Uterus (tissue), 4 donors: Measurements from ENCODE around the gene VPS45. TPM values are rescaled to one million over a fixed set of nuclear protein-coding genes. Genes with fewer than 3 reads are reported as not detected.
"Not testable (repeated sequence)": the region's sequence is repeated elsewhere in the genome, so short reads cannot be mapped to it uniquely, and the experiment has no call there.

Experiments used
- DNase-seq, 2 donors: peaks; one replicate each; pipeline ENCODE4 v3.0.0-alpha.2; 2019 to 2020
- H3K27ac ChIP-seq, 2 donors: fragments of 200-600 bp; sonication (generic); 1 replicate in 1 of 2; 2 replicates in 1 of 2; pipeline ENCODE4 v1.5.1; 2016 to 2018
- H3K27me3 ChIP-seq, 2 donors: fragments of 200-600 bp; sonication (generic); one replicate each; pipeline ENCODE4 v1.5.1; 2018 to 2019; ENCODE audit warnings: control low read depth in 1 of 2
- H3K36me3 ChIP-seq, 2 donors: fragments of 200-600 bp; sonication (generic); one replicate each; pipeline ENCODE4 v1.5.1; 2019; ENCODE audit warnings: control low read depth in 1 of 2
- H3K4me1 ChIP-seq, 2 donors: fragments of 200-600 bp; sonication (generic); one replicate each; pipeline ENCODE4 v1.5.1; 2018 to 2019; ENCODE audit warnings: control low read depth in 1 of 2
- H3K4me3 ChIP-seq, 2 donors: fragments of 200-600 bp; sonication (generic); 1 replicate in 1 of 2; 2 replicates in 1 of 2; pipeline ENCODE4 v1.5.1; 2018 to 2019; ENCODE audit warnings: mild to moderate bottlenecking in 1 of 2
- H3K9me3 ChIP-seq, 2 donors: fragments of 200-600 bp; sonication (generic); one replicate each; pipeline ENCODE4 v1.5.1; 2019; ENCODE audit warnings: control low read depth in 1 of 2
- CTCF ChIP-seq, 4 experiments: fragments of 200-600 bp in 2 of 4; fragments of 450-650 bp in 2 of 4; sonication (generic) in 2 of 4; IDR thresholded peaks; one replicate each; pipeline ENCODE4 v1.5.1; 2016 to 2019; ENCODE audit warnings: antibody characterized with exemption in 4 of 4, mild to moderate bottlenecking in 2 of 4, moderate library complexity in 1 of 4
- POLR2A ChIP-seq, 2 donors: fragments of 450-650 bp; IDR thresholded peaks; one replicate each; pipeline ENCODE4 v1.6.1; 2016; ENCODE audit warnings: antibody characterized with exemption in 2 of 2, mild to moderate bottlenecking in 1 of 2, moderate library complexity in 1 of 2
- intact Hi-C: fragments of 100-400 bp; cut with DNase I; formaldehyde crosslinking; loops from one replicate; pipeline ENCODE4 v1.15.1; 2023; ENCODE audit warnings: low total_unique reads
- total RNA-seq, 4 donors: library from RNA; depleted of rRNA in 3 of 4; stranded (reverse); fragments of >200 nt in 3 of 4; gene quantifications; one replicate each; pipeline versions ENCODE4 v1.1.0 to v1.2.4, GENCODE V29; 2014 to 2023
- donor health status: DM: yes; HTN: yes; CAD: no.

VPS45 gene
- total RNA-seq, 4 donors from 2014 or later: 28.4 to 86.3 (median 66.9) TPM

- H3K36me3 ChIP-seq: no peaks in the 10 kb centered on the region
- no peak overlapping the region for H3K4me3 ChIP-seq
- no peaks in the 10 kb centered on the region for H3K27me3 ChIP-seq
- H3K4me1 ChIP-seq: no peaks in the 10 kb centered on the region
- no peaks in the 10 kb centered on the region for H3K9me3 ChIP-seq
- no peak for DNase-seq
- no peak for TF ChIP-seq CTCF (IDR thresholded peaks at IDR 0.05)
- intact Hi-C loops: no loop called here
- no peak overlapping the region for H3K27ac ChIP-seq
Measured at GRCh38 chr1:150180474-150180873, 112.9 kb downstream of the VPS45 start.

GRCh38 chr1:150182247-150182646 is 114.7 kb downstream of the VPS45 start:
- intact Hi-C loops: no loop called here
- no peak for TF ChIP-seq CTCF (IDR thresholded peaks at IDR 0.05)
- no peak for TF ChIP-seq POLR2A (IDR thresholded peaks at IDR 0.05)
- Histone ChIP-seq H3K9me3 (no peaks in the 10 kb centered on the region), H3K4me1 (no peaks in the 10 kb centered on the region), H3K4me3 (no peak overlapping the region), H3K27me3 (no peaks in the 10 kb centered on the region), H3K36me3 (no peaks in the 10 kb centered on the region), H3K27ac (no peak overlapping the region)
- DNase-seq: no peak

GRCh38 chr1:150183061-150183460 is 115.5 kb downstream of the VPS45 start:
- no peaks in the 10 kb centered on the region for H3K36me3 ChIP-seq
- no peak for DNase-seq
- no peaks in the 10 kb centered on the region for H3K4me1 ChIP-seq
- TF ChIP-seq POLR2A (IDR thresholded peaks at IDR 0.05) (no peak), CTCF (IDR thresholded peaks at IDR 0.05) (no peak)
- H3K27me3 ChIP-seq: no peaks in the 10 kb centered on the region
- no peak overlapping the region for H3K4me3 ChIP-seq
- intact Hi-C loops: no loop called here
- no peak overlapping the region for H3K27ac ChIP-seq
- H3K9me3 ChIP-seq: no peaks in the 10 kb centered on the region

- Histone ChIP-seq H3K4me3 (no peak overlapping the region), H3K4me1 (no peaks in the 10 kb centered on the region), H3K36me3 (no peaks in the 10 kb centered on the region), H3K27me3 (no peaks in the 10 kb centered on the region), H3K9me3 (no peaks in the 10 kb centered on the region), H3K27ac (no peak overlapping the region)
- intact Hi-C loops: no loop called here
- DNase-seq: no peak
- no peak for TF ChIP-seq CTCF (IDR thresholded peaks at IDR 0.05)
- TF ChIP-seq POLR2A (IDR thresholded peaks at IDR 0.05): no peak
Measured at GRCh38 chr1:150185481-150185880, 117.9 kb downstream of the VPS45 start.

GRCh38 chr1:150186438-150186788 is 118.8 kb downstream of the VPS45 start:
- DNase-seq, intact Hi-C loops, H3K4me3 ChIP-seq, H3K36me3 ChIP-seq, H3K27me3 ChIP-seq, H3K4me1 ChIP-seq, H3K9me3 ChIP-seq, H3K27ac ChIP-seq: not testable (repeated sequence)

- no peaks in the 10 kb centered on the region for H3K4me1 ChIP-seq
- TF ChIP-seq POLR2A (IDR thresholded peaks at IDR 0.05) (no peak), CTCF (IDR thresholded peaks at IDR 0.05) (peak in 3 of 4 experiments; percentile 26 to 55 (median 48))
- intact Hi-C loops: no loop called here
- H3K9me3 ChIP-seq: no peaks in the 10 kb centered on the region
- no peak overlapping the region for H3K4me3 ChIP-seq
- H3K27ac ChIP-seq: no peak overlapping the region
- no peaks in the 10 kb centered on the region for H3K27me3 ChIP-seq
- no peak for DNase-seq
- H3K36me3 ChIP-seq: no peaks in the 10 kb centered on the region
Measured at GRCh38 chr1:150186789-150187559, 119.4 kb downstream of the VPS45 start.
